Measurements from ENCODE around the gene GDI1. TPM values are rescaled to one million over a fixed set of nuclear protein-coding genes. Genes with fewer than 3 reads are reported as not detected.

Gene GDI1
- total and polyA plus RNA-seq, 2 donors (not counting 1 experiment from before 2014, with no cell fraction given): 199 to 311 TPM

GRCh38 chrX:154471839-154472684 is 35.1 kb downstream of the GDI1 start:
- Histone ChIP-seq H3K4me2 (replicated peaks; ENCODE audit: low read depth, low read length, poor library complexity, severe bottlenecking) (no peak overlapping the region), H2AFZ (ENCODE audit: insufficient read depth, low read depth, low read length, poor library complexity, severe bottlenecking) (no peak overlapping the region), H3K27ac (ENCODE audit: low read length in 2 of 2) (no peak overlapping the region), H3K27me3 (replicated peaks in 1 of 4; ENCODE audit: control extremely low read depth in 1 of 4, control insufficient read depth in 3 of 4, insufficient read depth in 4 of 4, low read length in 3 of 4) (no peaks in the 10 kb centered on the region), H3K36me3 (replicated peaks in 1 of 2; ENCODE audit: control extremely low read depth in 1 of 2, control insufficient read depth in 1 of 2, extremely low read depth in 1 of 2, insufficient read depth in 2 of 2, low read length in 1 of 2) (peaks cover 0 to 19% of the 10 kb centered on the region in 2 experiments), H4K20me1 (ENCODE audit: control insufficient read depth, insufficient read depth, low read length, poor library complexity, severe bottlenecking) (no peaks in the 10 kb centered on the region), H3K79me2 (ENCODE audit: control insufficient read depth, insufficient read depth, low read length) (no peaks in the 10 kb centered on the region), H3K4me1 (ENCODE audit: control insufficient read depth in 2 of 2, insufficient read depth in 2 of 2, low read length in 2 of 2) (no peaks in the 10 kb centered on the region), H3K4me3 (ENCODE audit: control extremely low read depth in 1 of 5, extremely low read depth in 1 of 5, insufficient read depth in 1 of 5, low read depth in 2 of 5, low read length in 4 of 5) (no peak overlapping the region), H3K9me3 (ENCODE audit: control extremely low read depth in 1 of 3, control insufficient read depth in 2 of 3, insufficient read depth in 1 of 3, low read length in 2 of 3) (no peaks in the 10 kb centered on the region), H3K9ac (ENCODE audit: low read length) (no peak overlapping the region)
- intact Hi-C loops (cut with micrococcal nuclease): no loop called here
- H3K27ac Mint-ChIP-seq: no peak overlapping the region
- no peaks in the 10 kb centered on the region for H3K27me3 Mint-ChIP-seq
- ChIA-PET POLR2A (no interaction called here), CTCF (no interaction called here)
- WGBS (ENCODE audit: insufficient coverage): 94% methylated on average over 8 of the region's 23 CpGs
- ATAC-seq (ENCODE audit: low read depth): no peak
- H3K9me3 Mint-ChIP-seq (ENCODE audit: insufficient read depth): no peaks in the 10 kb centered on the region
- no peak overlapping the region for H3K4me3 Mint-ChIP-seq
- DNase-seq: no peak
- no peaks in the 10 kb centered on the region for H3K4me1 Mint-ChIP-seq
- TF ChIP-seq EZH2 (IDR thresholded peaks at IDR 0.05; ENCODE audit: borderline replicate concordance, insufficient read depth, low read depth, low read length, poor library complexity, severe bottlenecking): no peak
- TF ChIP-seq CTCF (IDR thresholded peaks at IDR 0.05): no peak

Data from B cell (primary cell).